Fibroblast of pulmonary artery (primary cell): ENCODE measurements around the gene KLLN.
"Not testable (repeated sequence)": the region's sequence is repeated elsewhere in the genome, so short reads cannot be mapped to it uniquely, and the experiment has no call there.

ENCODE experiments used
- DNase-seq: peaks from one replicate; pipeline ENCODE4 v3.0.0-alpha.2; 2010; ENCODE audit warnings: low read depth
- H3K4me3 ChIP-seq: replicated peaks from 2 replicates; pipeline ENCODE4 v1.5.1; 2011; ENCODE audit warnings: low read depth, mild to moderate bottlenecking, control low read depth, low read length, moderate library complexity
- TF ChIP-seq, protein P1 (sequence below): IDR thresholded peaks from 2 replicates; pipeline ENCODE4 v1.5.1; 2011; ENCODE audit warnings: mild to moderate bottlenecking, control low read depth, low read length, inconsistent platforms; ENCODE audit errors: missing control alignments

KLLN gene

DNA sequence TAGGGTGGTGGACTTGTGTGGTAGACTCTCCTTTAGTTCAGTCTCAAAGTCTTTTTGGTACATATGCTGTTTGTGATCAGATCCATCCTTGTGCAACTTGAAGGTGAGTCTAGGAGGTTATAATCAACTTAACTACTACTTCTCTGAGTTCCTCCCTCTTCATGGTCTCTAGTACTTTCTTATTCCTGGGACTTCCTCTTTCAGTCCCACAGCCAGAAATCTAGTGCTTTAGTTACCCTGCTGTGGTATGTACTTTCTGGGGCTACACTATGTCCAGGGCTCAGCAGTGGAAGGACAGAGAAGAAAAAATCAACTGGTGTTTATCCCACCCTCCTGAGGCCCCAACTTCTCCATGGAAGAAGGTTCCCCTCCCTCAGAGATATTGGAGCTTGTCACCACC lies 25.9 kb downstream of the KLLN start:
- H3K4me3 ChIP-seq, result no peak overlapping the region
- no peak for DNase-seq
- TF ChIP-seq, protein P1, sequence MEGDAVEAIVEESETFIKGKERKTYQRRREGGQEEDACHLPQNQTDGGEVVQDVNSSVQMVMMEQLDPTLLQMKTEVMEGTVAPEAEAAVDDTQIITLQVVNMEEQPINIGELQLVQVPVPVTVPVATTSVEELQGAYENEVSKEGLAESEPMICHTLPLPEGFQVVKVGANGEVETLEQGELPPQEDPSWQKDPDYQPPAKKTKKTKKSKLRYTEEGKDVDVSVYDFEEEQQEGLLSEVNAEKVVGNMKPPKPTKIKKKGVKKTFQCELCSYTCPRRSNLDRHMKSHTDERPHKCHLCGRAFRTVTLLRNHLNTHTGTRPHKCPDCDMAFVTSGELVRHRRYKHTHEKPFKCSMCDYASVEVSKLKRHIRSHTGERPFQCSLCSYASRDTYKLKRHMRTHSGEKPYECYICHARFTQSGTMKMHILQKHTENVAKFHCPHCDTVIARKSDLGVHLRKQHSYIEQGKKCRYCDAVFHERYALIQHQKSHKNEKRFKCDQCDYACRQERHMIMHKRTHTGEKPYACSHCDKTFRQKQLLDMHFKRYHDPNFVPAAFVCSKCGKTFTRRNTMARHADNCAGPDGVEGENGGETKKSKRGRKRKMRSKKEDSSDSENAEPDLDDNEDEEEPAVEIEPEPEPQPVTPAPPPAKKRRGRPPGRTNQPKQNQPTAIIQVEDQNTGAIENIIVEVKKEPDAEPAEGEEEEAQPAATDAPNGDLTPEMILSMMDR, result no peak

- no peak for DNase-seq
- TF ChIP-seq, protein P1, result no peak
- no peak overlapping the region for H3K4me3 ChIP-seq
Observed at GRCh38 chr10:87836098-87836497, 27.2 kb downstream of the KLLN start.

- no peak for DNase-seq
Observed at GRCh38 chr10:87829986-87830729, 33.2 kb downstream of the KLLN start.

DNA sequence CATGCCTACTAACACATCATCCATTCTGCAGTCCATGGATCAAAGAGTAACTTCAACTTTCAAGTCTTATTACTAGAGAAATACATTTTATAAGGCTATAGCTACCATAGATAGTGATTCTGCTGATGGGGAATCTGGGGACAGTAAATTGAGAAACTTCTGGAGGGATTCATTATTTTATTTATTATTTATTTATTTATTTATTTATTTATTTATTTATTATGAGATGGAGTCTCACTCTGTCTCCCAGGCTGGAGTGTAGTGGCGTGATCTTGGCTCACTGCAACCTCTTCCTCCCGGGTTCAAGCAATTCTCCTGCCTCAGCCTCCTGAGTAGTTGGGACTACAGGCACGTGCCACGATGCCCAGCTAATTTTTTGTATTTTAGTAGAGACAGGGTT lies 34.3 kb downstream of the KLLN start:
- not testable (repeated sequence) for DNase-seq, H3K4me3 ChIP-seq

More at GRCh38 chr10:87829986-87830729, 33.2 kb downstream of the KLLN start:
- TF ChIP-seq, protein P1, result no peak
- H3K4me3 ChIP-seq, result no peak overlapping the region

- H3K4me3 ChIP-seq, result no peak overlapping the region
- TF ChIP-seq, protein P1, result no peak
- no peak for DNase-seq
Observed at GRCh38 chr10:87827681-87828080, 35.7 kb downstream of the KLLN start.

- H3K4me3 ChIP-seq, result no peak overlapping the region
- DNase-seq, result no peak
- TF ChIP-seq, protein P1, result no peak
Observed at GRCh38 chr10:87826653-87827052, 36.7 kb downstream of the KLLN start.

DNA sequence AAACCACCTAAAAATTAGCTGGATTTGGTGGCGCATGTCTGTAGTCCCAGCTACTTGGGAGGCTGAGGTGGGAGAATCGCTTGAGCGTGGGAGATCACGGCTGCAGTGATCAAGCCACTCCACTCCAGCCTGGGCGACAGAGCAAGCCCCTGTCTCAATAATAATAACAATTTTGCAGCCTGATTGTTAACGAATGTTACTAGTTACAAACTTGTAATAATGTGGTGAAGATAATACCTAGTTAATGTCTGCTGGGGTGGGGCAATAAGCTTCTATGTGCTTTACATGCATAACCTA lies 44.1 kb downstream of the KLLN start:
- DNase-seq, result no peak
- TF ChIP-seq, protein P1, result no peak
- H3K4me3 ChIP-seq, result no peak overlapping the region
